Endothelial cell of umbilical vein (primary cell): ENCODE measurements around the gene KLF17. TPM values are rescaled to one million over a fixed set of nuclear protein-coding genes. Genes with fewer than 3 reads are reported as not detected.

Experiments
- BruUV-seq: library from RNA; stranded (reverse); fragments of 400-500 nt; replicated peaks from 2 replicates; lab custom pipeline; 2021; lab: Mats Ljungman, UMichigan
- CTCF ChIA-PET: fragments of 300-600, 350-600 bp; sonication (Branson Sonifier 250); formaldehyde crosslinking; loops from one replicate; lab custom pipeline; 2021; ENCODE audit warnings: antibody characterized with exemption, inconsistent platforms; lab: Charles Lee
- POLR2A ChIA-PET: fragments of 300-600, 350-600 bp; sonication (Branson Sonifier 250); formaldehyde crosslinking; loops from one replicate; lab custom pipeline; 2021; ENCODE audit warnings: antibody characterized with exemption, inconsistent platforms; lab: Charles Lee
- DNase-seq: peaks from one replicate; pipeline ENCODE4 v3.0.0-alpha.2; 2011; ENCODE audit warnings: low read depth, low spot score
- FAIRE-seq: peaks from 2 replicates; lab custom pipeline; 2011; peaks lifted over from hg19 to GRCh38; lab: Jason Lieb, UNC
- H2AFZ ChIP-seq: 2 replicates; pipeline ENCODE4 v1.6.0; 2012; ENCODE audit warnings: low read depth, low read length, control low read depth, inconsistent platforms
- H3K27ac ChIP-seq: 2 replicates; pipeline ENCODE4 v1.5.1; 2011; ENCODE audit warnings: low read depth, mild to moderate bottlenecking, control low read depth, low read length, moderate library complexity; ENCODE audit not compliant: insufficient read depth
- H3K27me3 ChIP-seq, 2 experiments: 2 replicates each; pipeline versions ENCODE4 v1.6.0 to v1.6.1; 2011; ENCODE audit warnings: low read length in 2 of 2, mixed read lengths in 1 of 2; ENCODE audit not compliant: control insufficient read depth in 2 of 2, insufficient read depth in 2 of 2
- H3K36me3 ChIP-seq, 2 experiments: 2 replicates in 1 of 2; 3 replicates in 1 of 2; pipeline ENCODE4 v1.5.1; 2011; ENCODE audit warnings: low read length in 2 of 2, mild to moderate bottlenecking in 1 of 2, moderate library complexity in 1 of 2; ENCODE audit not compliant: control insufficient read depth in 2 of 2, insufficient read depth in 2 of 2; ENCODE audit errors: extremely low read depth in 1 of 2
- H3K4me1 ChIP-seq: 3 replicates; pipeline ENCODE4 v1.5.1; 2011; ENCODE audit warnings: mild to moderate bottlenecking, low read length; ENCODE audit not compliant: control insufficient read depth, insufficient read depth; ENCODE audit errors: extremely low read depth
- H3K4me2 ChIP-seq: 2 replicates; pipeline ENCODE4 v1.6.1; 2011; ENCODE audit warnings: low read length, control low read depth, mixed read lengths; ENCODE audit not compliant: insufficient read depth
- H3K4me3 ChIP-seq, 3 experiments: fragments of 200-600 bp in 1 of 3; sonication (generic), shearing (Covaris generic) in 1 of 3; replicated peaks in 1 of 3; 2 replicates each; pipeline ENCODE4 v1.5.1; 2011 to 2016; ENCODE audit warnings: control low read depth in 3 of 3, low read length in 3 of 3, mild to moderate bottlenecking in 2 of 3, inconsistent platforms in 1 of 3, low read depth in 1 of 3, moderate library complexity in 1 of 3; ENCODE audit not compliant: insufficient read depth in 1 of 3
- H3K79me2 ChIP-seq: 2 replicates; pipeline ENCODE4 v1.6.0; 2012; ENCODE audit warnings: low read length, inconsistent platforms; ENCODE audit not compliant: control insufficient read depth, insufficient read depth
- H3K9ac ChIP-seq: replicated peaks from 2 replicates; pipeline ENCODE3; 2011; ENCODE audit warnings: low read length, control low read depth; ENCODE audit not compliant: insufficient read depth; ENCODE audit errors: extremely low read depth
- H3K9me1 ChIP-seq: replicated peaks from 3 replicates; pipeline ENCODE4 v1.6.0; 2011; ENCODE audit warnings: mild to moderate bottlenecking, low read length; ENCODE audit not compliant: control insufficient read depth, insufficient read depth; ENCODE audit errors: extremely low read depth
- H3K9me3 ChIP-seq: replicated peaks from 2 replicates; pipeline ENCODE4 v1.5.1; 2012; ENCODE audit warnings: low read length, inconsistent platforms; ENCODE audit not compliant: control insufficient read depth, insufficient read depth
- H4K20me1 ChIP-seq: replicated peaks from 2 replicates; pipeline ENCODE3; 2011; ENCODE audit warnings: mild to moderate bottlenecking, low read length; ENCODE audit not compliant: control insufficient read depth, insufficient read depth; ENCODE audit errors: extremely low read depth
- EZH2 ChIP-seq: IDR thresholded peaks from 2 replicates; pipeline ENCODE4 v1.6.1; 2012; ENCODE audit warnings: borderline replicate concordance, low read depth, mild to moderate bottlenecking, moderate library complexity, low read length, inconsistent platforms; ENCODE audit not compliant: severe bottlenecking
- FOS ChIP-seq: IDR thresholded peaks from 2 replicates; pipeline ENCODE4 v1.6.1; 2011; ENCODE audit warnings: mild to moderate bottlenecking, low read length, moderate library complexity, borderline replicate concordance; ENCODE audit not compliant: insufficient read depth
- GATA2 ChIP-seq: IDR thresholded peaks from 2 replicates; pipeline ENCODE4 v1.7.0; 2011; ENCODE audit warnings: low read depth, mild to moderate bottlenecking, moderate library complexity, mixed read lengths, low read length; ENCODE audit not compliant: insufficient read length, insufficient read depth
- JUN ChIP-seq: IDR thresholded peaks from 2 replicates; pipeline ENCODE4 v1.6.1; 2011; ENCODE audit warnings: borderline replicate concordance, low read depth; ENCODE audit not compliant: insufficient read length, insufficient read depth
- MYC ChIP-seq: IDR thresholded peaks from one replicate; pipeline ENCODE4 v1.6.1; 2011; ENCODE audit warnings: mild to moderate bottlenecking, low read depth, low read length
- POLR2A ChIP-seq: IDR thresholded peaks from 2 replicates; pipeline ENCODE4 v1.6.1; 2012; ENCODE audit warnings: low read depth, mild to moderate bottlenecking, control low read depth, low read length
- POLR2AphosphoS5 ChIP-seq: IDR thresholded peaks from 2 replicates; pipeline ENCODE4 v1.6.1; 2012; ENCODE audit warnings: low read depth, mild to moderate bottlenecking, control low read depth, low read length, moderate library complexity; ENCODE audit not compliant: insufficient read depth
- dilution Hi-C: fragments of 300-500 bp; cut with MboI; formaldehyde crosslinking; loops from one replicate; pipeline ENCODE4 v1.15.0; 2019; ENCODE audit warnings: low sequenced_read_pairs; ENCODE audit not compliant: extremely low pct_ligation_motif_present
- intact Hi-C: fragments of 100-400 bp; cut with micrococcal nuclease; formaldehyde crosslinking; loops from one replicate; pipeline ENCODE4 v1.10.0; 2022
- polyA plus RNA-seq, 4 experiments: library from polyadenylated mRNA; depleted of rRNA in 3 of 4; stranded (reverse) in 3 of 4; unstranded in 1 of 4; fragments of >200 nt; gene quantifications; 2 replicates each; pipeline versions ENCODE4 v1.2.1 to v1.2.3, GENCODE V29; 2011 to 2012; ENCODE audit warnings: missing spikeins in 1 of 4
- total RNA-seq: library from RNA; stranded (reverse); gene quantifications from 2 replicates; pipeline ENCODE4 v1.2.3, GENCODE V29; 2021
- TF ChIP-seq, protein P1 (sequence below): IDR thresholded peaks from 2 replicates; pipeline ENCODE4 v1.6.1; 2011; ENCODE audit not compliant: insufficient read depth, insufficient read length
- TF ChIP-seq, protein P2 (sequence below), 2 donors: IDR thresholded peaks; 1 replicate in 1 of 2; 2 replicates in 1 of 2; pipeline ENCODE4 v1.5.1; 2011; ENCODE audit warnings: low read length in 2 of 2, mild to moderate bottlenecking in 2 of 2, moderate library complexity in 2 of 2, control low read depth in 1 of 2, inconsistent platforms in 1 of 2, low read depth in 1 of 2; ENCODE audit not compliant: insufficient read depth in 1 of 2; ENCODE audit errors: extremely low read depth in 1 of 2

Gene KLF17
- total and polyA plus RNA-seq, 2 donors (not counting 3 experiments of a cell fraction or from before 2014, with no cell fraction given): not detected

DNA sequence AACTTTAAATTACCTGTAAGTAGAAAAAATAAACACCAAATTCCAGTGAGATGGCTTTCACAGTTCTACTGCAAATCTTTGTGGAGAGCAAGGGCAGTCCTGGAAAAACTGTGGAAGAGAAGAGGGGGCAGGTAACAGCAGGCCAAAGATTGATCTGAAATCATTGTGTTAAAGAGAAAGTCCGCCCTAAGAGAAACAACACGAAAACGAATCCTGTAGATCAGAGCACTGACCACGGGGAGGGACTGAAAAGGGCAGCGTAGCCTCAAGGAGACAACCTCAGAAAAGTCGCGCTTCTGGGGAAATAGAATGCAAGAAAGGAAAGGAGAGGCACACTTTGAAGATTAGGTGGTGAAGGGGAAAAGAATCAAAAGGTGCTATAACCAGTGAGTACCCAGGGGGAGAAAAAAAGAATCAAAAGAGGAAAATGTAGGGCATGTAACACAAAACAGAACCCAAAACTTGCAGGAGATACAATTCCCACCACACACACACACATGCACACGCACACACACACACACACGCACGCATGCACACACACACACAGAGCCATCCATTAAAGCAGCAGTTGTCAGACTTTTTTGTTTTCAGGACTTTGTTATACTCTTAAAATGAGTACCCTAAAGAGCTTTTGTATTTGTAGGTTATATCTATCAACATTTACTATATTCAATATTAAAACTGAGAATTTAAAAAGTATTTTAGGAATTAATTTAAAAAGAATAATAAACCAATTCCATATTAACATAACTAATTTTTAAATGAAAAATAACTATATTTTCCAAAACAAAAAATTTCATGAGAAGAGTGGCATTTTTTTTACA is 28.0 kb upstream of the KLF17 start:
- H4K20me1 ChIP-seq: no peaks in the 10 kb centered on the region
- H3K9me1 ChIP-seq: no peaks in the 10 kb centered on the region
- H3K9me3 ChIP-seq: no peaks in the 10 kb centered on the region
- dilution Hi-C loops: no loop called here
- H3K4me2 ChIP-seq: no peak overlapping the region
- intact Hi-C loops: no loop called here
- no peak overlapping the region for H3K27ac ChIP-seq
- no TSS peak for BruUV-seq
- POLR2A ChIA-PET: no interaction called here
- H3K36me3 ChIP-seq: no peaks in the 10 kb centered on the region
- CTCF ChIA-PET: interaction anchor here (2.4 to 3.9 kb wide), 2 partner anchors 13 to 20 kb away, joined by 7 to 15 read pairs; no protein-coding TSS in a partner anchor
- H3K9ac ChIP-seq: no peak overlapping the region
- no peak for TF ChIP-seq POLR2A
- no peak for TF ChIP-seq JUN
- TF ChIP-seq GATA2: no peak
- TF ChIP-seq POLR2AphosphoS5: no peak
- TF ChIP-seq, protein P1, sequence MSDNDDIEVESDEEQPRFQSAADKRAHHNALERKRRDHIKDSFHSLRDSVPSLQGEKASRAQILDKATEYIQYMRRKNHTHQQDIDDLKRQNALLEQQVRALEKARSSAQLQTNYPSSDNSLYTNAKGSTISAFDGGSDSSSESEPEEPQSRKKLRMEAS: no peak
- no peak for TF ChIP-seq MYC
- TF ChIP-seq EZH2: no peak
- TF ChIP-seq, protein P2, sequence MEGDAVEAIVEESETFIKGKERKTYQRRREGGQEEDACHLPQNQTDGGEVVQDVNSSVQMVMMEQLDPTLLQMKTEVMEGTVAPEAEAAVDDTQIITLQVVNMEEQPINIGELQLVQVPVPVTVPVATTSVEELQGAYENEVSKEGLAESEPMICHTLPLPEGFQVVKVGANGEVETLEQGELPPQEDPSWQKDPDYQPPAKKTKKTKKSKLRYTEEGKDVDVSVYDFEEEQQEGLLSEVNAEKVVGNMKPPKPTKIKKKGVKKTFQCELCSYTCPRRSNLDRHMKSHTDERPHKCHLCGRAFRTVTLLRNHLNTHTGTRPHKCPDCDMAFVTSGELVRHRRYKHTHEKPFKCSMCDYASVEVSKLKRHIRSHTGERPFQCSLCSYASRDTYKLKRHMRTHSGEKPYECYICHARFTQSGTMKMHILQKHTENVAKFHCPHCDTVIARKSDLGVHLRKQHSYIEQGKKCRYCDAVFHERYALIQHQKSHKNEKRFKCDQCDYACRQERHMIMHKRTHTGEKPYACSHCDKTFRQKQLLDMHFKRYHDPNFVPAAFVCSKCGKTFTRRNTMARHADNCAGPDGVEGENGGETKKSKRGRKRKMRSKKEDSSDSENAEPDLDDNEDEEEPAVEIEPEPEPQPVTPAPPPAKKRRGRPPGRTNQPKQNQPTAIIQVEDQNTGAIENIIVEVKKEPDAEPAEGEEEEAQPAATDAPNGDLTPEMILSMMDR (IDR thresholded peaks at IDR 0.05; ENCODE audit: extremely low read depth in 1 of 2, insufficient read depth in 1 of 2, low read depth in 1 of 2, low read length in 2 of 2): no peak
- TF ChIP-seq FOS: no peak
- H3K4me1 ChIP-seq: no peaks in the 10 kb centered on the region
- DNase-seq: no peak
- H3K27me3 ChIP-seq: peaks cover 1 to 15% of the 10 kb centered on the region in 2 experiments
- no peak for FAIRE-seq
- no peak overlapping the region for H3K4me3 ChIP-seq
- H2AFZ ChIP-seq: no peak overlapping the region
- H3K79me2 ChIP-seq: no peaks in the 10 kb centered on the region
